DMS153 (cell line): ENCODE data around the gene SERTAD3.
"Not testable (repeated sequence)": the region's sequence is repeated elsewhere in the genome, so short reads cannot be mapped to it uniquely, and the experiment has no call there.

Source experiments
- DNase-seq: peaks from one replicate; lab custom pipeline; 2025; lab: John Stamatoyannopoulos, UW

Gene SERTAD3

DNA sequence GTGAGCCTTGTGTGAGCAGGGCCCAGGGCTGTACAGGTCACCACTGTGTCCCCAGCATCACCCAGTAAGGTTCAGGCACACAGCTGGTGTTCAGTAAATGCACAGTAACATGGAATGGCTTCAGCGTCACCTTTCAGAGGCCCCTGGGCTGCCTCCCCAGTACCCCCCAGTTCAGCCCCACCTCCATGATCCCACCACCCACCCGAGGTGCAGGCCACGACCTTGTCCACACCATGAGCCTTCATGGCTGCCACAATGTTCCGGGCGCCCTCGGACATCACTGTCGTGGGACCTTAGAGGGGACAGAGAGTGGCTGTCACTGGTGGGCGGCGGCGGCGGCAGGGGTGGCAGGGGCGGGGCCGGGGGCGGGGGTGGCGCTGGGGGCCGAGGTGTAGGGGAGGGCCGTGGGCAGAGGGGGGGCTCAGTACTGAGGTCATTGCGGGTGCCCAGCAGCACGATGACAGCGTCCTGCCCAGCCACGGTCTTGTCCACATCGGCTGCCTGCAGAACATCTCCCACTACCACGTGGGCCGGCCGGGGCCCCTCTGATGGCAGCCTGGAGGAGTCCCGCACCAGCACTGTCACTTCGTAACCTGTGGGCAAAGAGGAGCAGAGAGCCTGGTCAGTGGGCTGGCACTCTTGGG is 13.9 kb upstream of the SERTAD3 start:
- no peak for DNase-seq

DNA sequence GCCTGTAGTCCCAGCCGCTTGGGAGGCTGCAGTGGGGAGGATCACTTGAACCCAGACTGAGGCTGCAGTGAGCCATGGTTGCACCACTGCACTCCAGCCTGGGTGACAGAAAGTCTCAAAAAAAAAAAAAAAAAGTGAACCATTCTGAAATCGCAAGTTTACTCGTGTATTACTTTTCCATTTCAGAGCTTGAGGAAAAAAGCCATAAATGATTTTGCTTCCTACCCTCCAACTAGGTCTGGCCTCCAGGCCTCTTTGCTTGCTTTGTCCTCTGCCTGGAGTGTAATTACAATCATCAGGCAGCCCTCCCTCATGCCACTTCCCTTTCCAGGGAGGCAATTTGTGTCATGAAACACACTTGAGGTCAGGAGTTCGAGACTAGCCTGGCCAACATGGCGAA is 12.9 kb upstream of the SERTAD3 start:
- DNase-seq = no peak

DNA sequence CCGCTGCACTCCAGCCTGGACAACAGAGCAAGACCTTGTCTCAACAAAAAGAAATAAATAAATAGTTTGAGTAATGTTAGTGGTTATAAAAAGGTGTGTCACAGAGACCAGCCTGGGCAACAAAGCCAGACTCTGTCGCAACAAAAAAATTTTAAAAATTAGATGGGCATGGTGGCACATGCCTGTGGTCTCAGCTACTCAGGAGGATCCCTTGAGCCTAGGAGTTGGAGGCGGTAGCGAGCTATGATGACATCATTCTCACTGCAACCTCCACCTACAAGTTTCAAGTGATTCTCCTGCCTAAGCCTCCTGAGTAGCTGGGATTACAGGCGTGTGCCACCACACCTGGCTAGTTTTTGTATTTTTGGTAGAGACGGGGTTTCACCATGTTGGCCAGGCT is 9.8 kb upstream of the SERTAD3 start:
- DNase-seq = not testable (repeated sequence)

DNA sequence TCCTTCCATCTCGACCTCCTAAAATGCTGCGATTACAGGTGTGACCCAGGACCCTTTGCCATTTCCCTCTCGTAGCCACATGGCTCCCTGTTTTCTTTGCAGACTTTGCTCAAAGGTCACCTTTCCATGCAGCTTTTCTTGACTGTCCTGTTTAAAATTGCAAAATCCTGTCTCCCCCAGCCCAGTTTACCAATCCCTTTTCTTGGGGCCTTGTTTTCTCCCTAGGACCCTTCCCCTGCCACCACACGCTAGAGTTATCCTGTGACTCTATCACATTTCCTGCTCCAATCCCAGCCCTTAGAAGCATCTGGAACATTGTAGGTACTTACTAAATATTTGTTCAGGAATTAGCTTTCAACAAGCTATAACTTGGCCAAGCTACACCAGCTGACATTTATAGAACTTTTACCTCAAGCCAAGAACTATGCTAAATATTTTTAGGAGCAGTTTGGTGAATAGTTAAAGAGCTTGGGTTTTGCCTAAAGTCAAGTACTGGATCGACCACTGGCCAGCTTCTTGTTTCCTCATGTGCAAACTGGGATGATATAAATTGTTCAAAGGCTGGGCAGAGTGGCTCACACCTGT is 9.1 kb upstream of the SERTAD3 start:
- no peak for DNase-seq

DNA sequence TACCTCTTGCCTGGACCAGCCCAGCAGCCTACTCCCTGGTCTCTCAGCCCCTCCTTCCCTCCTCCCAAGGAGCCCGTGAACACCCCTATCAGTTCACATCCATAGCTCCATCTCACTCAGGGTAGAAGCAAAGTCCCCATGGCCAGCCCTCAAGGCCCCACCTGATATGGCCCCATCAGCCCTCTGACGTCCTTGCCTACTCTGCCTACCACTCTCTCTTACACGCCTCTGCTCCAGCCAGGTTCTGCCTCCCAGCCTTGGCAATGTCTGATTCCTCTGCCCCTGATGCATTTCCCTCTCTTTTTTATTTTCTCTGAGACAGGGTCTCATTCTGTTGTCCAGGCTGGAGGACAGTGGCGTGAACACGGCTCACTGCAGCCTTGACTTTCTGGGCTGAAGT is 7.9 kb upstream of the SERTAD3 start:
- DNase-seq = no peak

DNA sequence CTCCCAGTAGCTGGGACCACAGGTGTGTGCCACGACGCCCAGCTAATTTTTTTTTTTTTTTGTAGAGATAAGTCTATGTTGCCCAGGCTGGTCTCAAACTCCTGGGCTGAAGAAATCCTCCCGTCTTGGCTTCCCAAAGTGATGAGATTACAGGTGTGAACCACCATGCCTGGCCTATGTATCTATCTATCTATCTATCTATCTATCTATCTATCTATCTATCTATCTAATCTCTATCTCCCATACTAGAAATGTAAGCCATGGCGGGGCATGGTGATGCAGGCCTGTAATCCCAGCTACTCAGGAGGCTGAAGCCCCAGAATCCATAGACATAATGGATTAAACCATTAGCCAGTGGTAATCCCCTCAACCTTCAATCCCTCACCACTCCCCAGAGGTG is 6.5 kb upstream of the SERTAD3 start:
- no peak for DNase-seq

DNA sequence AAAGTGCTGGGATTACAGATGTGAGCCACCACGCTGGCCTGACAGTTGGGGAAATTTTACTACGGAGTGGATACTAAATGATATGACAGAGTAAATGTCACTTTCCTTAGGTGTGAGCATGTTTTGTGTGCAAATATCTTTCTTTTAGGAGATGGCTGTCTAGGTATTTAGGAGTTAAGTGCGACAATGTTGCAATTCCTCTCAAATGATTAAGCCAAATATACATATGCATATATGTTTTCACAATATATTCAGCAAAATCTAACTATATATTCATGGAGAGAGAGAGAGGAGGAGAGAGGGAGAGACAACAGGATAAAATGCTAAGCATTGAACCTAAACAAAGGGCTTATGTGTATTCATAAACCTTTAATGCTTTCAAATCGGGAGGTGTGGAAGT is 5.4 kb upstream of the SERTAD3 start:
- DNase-seq = no peak

DNA sequence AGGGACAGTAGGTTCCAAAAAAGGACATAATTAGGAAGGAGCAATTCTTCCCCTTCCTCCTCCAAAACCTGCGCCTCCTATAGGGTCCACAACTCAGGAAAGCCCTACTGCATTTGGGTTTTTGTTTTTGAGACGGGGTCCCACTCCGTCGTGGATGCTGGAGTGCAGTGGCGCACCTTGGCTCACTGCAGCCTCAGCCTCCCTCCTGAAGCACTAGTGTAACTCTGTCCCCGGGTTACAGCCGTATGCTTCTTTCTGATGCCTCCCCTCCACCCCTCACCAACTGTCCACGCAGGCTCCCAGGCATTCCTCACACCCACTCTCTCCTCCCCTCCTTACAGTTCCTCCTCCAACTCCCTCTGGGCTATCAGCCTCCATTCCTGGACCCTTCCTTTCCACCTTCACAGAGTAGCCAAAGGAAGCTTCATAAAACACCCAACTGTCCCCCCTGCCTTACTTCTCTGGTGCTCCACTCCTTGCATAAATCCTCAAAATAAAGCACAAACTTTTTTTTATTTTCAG is 2.2 kb upstream of the SERTAD3 start:
- DNase-seq = no peak

DNA sequence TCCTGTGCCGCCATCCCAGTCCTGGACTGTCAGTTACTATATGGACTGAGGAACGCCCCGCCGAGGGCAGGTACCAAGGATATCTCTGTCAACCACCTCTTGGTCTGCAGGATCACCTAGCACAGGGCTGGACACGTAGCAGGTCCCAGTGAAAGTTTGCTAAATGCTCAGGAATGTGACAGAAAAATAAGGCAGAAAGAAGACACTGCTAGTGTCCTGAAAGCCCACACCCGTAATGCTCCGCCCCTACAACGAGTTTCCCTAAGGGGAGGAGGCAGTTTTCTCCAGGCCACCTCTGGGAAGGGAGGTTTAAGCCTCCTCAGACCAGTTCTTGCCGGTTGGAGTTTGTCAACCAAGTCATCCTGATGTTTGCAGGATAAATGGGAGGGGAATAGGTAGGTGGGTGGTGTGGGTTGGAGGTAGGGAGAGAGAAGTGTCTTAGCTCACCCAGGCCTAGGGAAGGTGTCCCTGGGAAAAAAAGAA is 1.7 kb upstream of the SERTAD3 start:
- DNase-seq = no peak

DNA sequence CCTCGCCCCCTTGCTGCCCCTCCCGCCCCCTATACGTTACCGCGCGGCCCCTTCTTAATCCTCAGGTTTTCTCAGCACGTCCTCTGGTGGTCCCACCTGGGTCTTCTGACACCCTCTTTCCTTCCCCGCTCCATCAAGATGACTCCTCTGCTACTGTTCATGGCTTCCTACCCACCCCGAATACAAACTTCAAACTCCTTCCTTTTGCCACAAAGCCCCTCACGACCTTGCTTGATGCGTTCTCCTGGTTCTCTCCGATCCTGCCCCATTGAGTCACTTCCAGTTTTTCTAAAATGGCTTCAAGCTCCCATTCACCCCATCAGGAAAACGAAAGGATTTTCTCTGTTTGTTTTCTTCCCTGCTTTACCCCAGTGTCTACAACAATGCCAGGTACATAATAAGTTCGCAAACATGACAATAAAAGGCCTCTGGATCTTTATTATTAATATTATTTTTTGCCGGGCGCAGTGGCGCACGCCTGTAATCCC is 734 bp upstream of the SERTAD3 start:
- no peak for DNase-seq

DNA sequence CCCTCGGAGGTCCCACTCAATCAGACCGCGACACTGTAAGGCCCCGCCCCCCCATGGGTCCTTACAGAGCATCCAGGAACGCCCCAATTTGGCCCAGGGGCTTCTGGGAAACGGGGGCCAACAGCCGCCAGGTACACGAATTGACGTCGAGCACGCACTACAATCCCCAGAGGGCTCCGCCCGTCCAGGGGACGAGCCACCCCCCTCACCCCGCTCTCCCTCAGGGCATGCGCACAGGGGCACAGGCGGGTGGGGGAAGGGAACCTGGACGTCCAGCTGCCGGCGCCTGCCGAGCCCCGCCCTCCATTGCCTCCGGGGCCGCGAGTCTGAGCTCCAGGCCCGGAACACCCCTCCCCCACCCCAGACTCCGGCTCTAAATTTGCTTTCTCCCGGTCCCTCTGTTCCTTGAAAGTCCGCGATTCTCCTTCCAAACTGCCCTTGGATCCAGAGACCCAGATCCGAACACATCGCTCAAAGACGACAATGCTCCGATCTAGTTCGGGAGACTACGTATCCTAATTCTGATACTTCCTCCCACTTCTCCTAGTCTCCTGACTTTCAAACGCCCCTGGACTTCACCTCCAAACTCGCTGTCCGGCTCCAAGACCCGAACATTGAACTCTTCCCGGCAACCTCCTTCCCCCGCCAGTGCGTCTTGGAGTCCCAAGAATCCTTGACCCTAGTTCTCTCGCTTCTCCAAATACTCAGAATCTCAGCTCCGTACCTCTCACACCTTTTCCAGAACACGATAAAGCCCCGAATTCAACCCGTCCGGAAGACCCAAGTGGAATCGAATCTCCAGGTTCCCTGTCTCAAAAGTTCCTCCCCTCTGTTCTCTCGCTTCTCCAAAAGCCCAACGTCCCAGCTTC is 770 bp downstream of the SERTAD3 start:
- peak; percentile 99 for DNase-seq

DNA sequence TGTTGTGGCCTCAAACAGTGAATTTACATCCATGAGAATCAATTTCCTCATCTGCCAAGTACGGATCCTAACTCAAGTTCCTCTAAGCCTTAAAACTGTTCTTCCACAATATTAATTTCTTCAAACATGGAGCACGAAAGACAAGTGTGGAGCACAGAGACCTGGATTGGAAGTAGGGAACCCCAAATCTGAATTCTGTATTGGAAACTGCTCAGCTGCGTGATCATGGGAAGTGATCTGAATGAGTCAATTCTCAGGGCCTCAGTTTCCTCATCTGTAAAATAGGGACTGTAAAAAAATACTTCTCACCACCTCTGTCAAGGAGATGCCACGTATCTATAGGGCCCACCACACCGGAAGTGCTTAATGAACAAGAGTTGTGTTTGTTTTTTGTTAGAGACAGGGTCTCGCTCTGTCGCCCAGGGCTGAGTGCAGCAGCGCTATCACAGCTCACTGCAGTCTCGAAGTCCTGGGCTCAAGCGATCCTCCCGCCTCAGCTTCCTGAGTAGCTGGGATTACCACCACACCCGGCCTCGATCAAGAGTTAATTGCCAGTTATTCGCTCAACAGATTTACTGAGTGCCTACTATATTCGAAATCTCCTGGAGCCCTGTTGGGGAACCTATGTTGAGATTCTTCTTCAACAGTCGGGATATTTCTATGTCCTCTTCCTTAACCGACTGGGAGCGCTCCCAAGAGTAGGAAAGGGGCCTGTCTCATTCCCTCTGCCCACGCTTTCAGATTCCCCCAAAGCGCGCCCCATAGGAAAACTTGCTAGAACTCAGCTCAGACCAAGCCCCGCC is 1.6 kb downstream of the SERTAD3 start:
- no peak for DNase-seq

DNA sequence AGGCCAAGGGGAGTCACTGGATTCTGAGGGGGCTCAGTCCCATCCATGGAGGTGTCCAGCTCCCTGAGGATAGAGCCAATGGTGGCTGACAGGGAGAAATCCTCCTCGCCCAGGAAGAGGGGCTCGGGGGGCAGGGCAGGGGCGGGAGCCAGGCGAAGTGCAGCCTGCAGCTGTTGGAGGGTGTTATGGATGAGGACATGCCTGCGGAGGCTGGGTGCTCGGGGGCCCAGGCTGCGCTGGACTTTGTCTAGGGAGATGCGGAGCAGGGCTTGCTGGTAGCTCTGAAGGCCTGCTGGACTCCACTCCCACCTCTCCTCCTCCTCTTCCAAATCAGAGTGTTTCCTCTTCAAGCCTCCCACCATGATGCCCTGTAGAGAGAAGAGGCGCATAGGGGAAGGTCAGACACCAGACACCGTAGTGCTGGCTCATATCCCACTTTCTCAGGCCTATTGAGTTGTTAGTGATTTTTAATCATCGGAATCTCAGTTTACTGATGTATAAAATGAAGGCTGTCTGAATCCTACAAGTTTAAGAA is 2.3 kb downstream of the SERTAD3 start:
- no peak for DNase-seq

DNA sequence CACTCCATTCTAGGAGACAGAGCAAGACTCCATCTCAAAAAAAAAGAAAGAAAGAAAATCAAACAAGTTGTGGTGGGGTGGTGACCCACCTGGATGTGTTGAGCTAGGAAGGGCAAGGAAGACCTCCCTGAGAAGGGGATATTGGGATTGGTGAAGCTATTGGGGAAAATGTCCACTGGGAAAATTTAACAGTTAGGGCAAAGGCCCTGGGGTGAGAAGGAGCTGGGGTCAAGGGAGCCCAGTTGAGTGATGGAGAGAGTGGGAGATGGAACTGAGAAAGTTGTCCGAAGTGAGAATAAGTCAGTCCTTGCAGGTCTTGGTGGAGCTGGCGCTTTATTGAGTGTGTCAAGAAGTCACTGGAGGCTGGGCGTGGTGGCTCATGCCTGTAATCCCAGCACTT is 5.9 kb downstream of the SERTAD3 start:
- DNase-seq = no peak

DNA sequence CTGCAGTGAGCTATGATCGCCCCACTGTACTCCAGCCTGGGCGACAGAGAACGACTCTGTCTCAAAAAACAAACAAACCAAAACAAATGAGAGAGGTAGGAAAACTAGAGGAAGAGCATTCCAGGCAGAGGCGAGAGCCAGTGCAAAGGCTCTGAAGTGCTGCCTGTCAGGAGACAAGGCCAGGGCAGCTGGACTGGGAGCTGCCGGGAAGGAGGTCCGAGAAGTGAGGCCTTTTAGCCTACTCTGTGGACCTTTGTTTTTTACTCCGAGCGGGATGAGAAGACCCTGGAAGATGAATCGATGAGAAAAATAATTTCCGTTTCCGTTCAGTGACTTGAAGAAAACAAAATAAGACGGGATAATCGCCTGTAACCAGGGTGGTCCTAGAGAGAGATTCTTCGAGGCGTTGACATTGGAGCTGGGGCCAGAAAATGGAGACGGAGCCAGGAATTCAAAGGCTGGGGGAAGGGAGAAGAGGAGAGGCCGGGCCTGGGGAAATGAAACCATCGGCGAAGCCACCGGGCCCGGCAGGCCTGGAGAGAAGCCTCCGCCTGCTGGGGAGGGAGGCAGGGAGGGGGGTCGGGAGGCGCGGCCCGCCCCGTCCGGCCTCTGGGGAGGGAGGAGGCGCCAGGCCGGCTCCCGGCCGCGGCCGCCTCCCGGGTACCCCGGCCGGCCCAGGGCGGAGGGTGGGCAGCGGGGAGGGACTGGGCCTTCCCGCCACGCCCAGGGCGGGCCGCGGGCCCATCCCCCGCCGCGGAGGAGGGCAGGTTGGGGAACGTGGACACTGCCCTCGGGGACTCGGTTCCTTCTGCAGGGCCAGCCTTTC is 10.5 kb downstream of the SERTAD3 start:
- peak; percentile 76 for DNase-seq

DNA sequence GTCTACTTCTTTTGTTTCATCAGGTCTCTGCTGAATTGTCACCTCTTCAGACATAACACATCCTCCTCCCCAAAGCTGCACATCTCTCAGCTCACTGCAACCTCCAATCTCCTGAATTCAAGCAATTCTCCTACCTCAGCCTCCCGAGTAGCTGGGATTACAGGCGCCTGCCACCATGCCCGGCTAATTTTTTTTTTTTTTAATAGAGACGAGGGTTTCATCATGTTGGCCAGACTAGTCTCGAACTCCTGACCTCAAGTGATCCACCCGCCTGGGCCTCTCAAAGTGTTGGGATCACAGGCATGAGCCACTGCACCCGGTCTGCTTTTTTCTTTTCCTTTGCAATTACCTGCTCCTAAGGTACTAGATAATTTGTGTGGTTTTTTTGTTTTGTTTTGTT is 11.4 kb downstream of the SERTAD3 start:
- DNase-seq = not testable (repeated sequence)

DNA sequence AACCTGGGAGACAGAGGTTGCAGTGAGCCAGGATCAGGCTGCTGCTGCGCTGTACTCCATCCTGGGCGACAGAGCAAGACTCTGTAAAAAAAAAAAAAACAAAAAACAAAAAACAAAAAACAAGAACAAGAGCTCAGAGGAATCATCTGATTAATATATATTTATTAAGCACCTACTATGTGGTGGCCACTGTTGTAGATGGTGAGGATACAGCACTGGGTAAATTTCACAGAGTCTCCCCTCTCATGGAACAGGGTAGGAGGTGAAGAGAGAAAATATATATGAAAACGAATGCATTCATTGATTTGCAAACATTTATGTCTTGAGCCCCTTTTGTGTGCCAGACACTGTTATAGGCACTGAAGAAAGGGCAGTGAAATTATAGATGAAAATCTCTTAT is 12.4 kb downstream of the SERTAD3 start:
- no peak for DNase-seq

DNA sequence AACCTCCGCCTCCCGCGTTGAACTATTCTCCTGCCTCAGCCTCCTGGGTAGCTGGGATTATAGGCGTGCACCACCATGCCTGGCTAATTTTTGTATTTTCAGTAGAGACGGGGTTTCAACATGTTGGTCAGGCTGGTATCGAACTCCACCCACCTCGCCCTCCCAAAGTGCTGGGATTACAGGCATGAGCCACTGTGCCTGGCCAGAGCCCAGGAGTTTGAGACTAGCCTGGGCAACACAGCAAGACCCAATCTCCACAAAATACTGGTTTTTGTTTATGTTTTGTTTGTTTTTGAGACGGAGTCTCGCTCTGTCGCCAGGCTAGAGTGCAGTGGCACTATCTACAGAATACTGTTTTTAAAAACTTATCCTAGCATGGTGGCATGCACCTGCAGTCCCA is 13.9 kb downstream of the SERTAD3 start:
- DNase-seq = not testable (repeated sequence)

DNA sequence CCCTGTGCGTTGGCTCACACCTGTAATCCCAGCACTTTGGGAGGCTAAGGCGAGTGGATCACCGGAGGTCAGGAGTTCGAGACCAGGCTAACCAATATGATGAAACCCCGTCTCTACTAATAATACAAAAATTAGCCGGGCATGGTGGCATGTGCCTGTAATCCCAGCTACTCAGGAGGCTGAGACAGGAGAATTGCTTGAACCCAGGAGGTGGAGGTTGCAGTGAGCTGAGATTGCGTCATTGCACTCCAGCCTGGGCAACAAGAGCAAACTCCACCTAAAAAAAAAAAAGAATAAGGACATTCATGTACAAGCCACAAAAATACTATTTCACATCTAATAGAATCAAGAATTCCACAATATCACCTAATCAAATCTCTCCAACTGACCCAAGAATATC is 15.9 kb downstream of the SERTAD3 start:
- DNase-seq = not testable (repeated sequence)

DNA sequence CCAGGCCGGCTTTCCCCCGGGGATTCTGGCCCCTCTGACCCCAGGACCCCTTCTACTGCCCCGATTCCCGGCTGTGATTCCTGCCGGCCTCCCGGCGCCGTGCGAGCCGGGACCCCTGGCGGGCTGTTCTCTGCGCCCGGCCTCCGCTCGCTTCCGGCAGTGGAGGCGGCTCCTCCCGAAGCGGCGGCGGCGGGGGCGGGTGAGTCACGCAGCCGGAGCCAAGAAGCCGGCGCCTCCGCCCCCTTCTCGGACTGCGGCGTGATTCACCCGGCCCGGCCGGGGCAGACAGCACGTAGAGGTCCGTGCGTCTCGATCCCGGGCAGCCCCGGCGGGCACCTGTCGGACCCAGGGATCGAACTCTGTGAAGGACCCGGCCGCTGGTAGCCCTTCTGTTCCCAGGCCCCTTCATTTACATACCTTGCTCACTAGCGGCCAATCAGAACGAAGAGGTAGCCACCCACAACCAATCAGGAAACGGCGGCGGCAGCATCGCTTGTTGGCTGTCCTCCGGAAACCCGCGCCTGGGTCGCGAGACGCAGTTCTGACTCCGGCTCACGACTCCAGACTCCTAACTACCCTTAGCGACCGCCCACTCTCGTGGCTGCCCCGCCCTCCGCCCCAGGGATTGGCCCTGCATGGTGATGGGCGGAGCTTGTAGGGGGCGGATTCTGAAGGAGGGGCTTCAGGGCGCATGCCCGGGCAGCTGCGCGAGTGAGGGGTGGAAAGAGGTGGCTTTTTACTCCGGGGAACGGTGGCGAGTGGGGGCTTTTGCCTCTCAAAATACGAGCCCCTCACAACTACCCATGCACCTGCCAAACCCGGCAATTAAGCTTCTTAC is 18.5 kb downstream of the SERTAD3 start, which contains the start of gene SERTAD1:
Gene SERTAD1, minus strand, starts transcription at position 543 of the 838 bp plus-strand sequence. CDS start 2,446 bp downstream, outside the sequence.
- DNase-seq = peak; percentile 99
